HG03457 (cell line): ENCODE data around the gene SNORC.

Source experiments
- ATAC-seq: cut with Tn5 transposase; IDR thresholded peaks from one replicate; pipeline ENCODE4 v1.9.1; 2021; ENCODE audit warnings: moderate number of reproducible peaks; ENCODE audit not compliant: unreplicated experiment

Gene SNORC

GRCh38 chr2:232882505-232883115 is 12.5 kb downstream of the SNORC start:
- ATAC-seq = no peak

GRCh38 chr2:232883116-232883721 is 13.2 kb downstream of the SNORC start:
- ATAC-seq = no peak

GRCh38 chr2:232884001-232884421 is 13.9 kb downstream of the SNORC start:
- ATAC-seq = no peak

- ATAC-seq = no peak
These were observed 14.6 kb downstream of the SNORC start for GRCh38 chr2:232884549-232885263.

- ATAC-seq = no peak
These were observed 15.3 kb downstream of the SNORC start for GRCh38 chr2:232885264-232885961.

GRCh38 chr2:232886176-232886575 is 16.1 kb downstream of the SNORC start:
- ATAC-seq = no peak

- ATAC-seq = no peak
These were observed 16.6 kb downstream of the SNORC start for GRCh38 chr2:232886632-232887031.

GRCh38 chr2:232887171-232887850 is 17.2 kb downstream of the SNORC start:
- ATAC-seq = no peak

GRCh38 chr2:232888099-232888836 is 18.2 kb downstream of the SNORC start:
- no peak for ATAC-seq

GRCh38 chr2:232888839-232889529 is 18.9 kb downstream of the SNORC start:
- ATAC-seq = no peak

- ATAC-seq = no peak
These were observed 19.9 kb downstream of the SNORC start for GRCh38 chr2:232889876-232890401.

- ATAC-seq = no peak
These were observed 20.5 kb downstream of the SNORC start for GRCh38 chr2:232890536-232890895.

GRCh38 chr2:232890896-232891601 is 21.0 kb downstream of the SNORC start:
- no peak for ATAC-seq

- ATAC-seq = no peak
These were observed 21.6 kb downstream of the SNORC start for GRCh38 chr2:232891621-232892071.

- ATAC-seq = no peak
These were observed 22.2 kb downstream of the SNORC start for GRCh38 chr2:232892221-232892620.

- no peak for ATAC-seq
These were observed 22.8 kb downstream of the SNORC start for GRCh38 chr2:232892843-232893242.

- ATAC-seq = no peak
These were observed 23.8 kb downstream of the SNORC start for GRCh38 chr2:232893834-232894233.

GRCh38 chr2:232894251-232894650 is 24.2 kb downstream of the SNORC start:
- no peak for ATAC-seq

GRCh38 chr2:232894746-232895145 is 24.7 kb downstream of the SNORC start:
- ATAC-seq = no peak
